ENCODE results near the gene KRTAP10-12.

The KRTAP10-12 gene

GRCh38 chr21:44712203-44713028, 15.4 kb downstream of the KRTAP10-12 start:
- no peak for DNase-seq (ENCODE audit: low read depth)

- no peak for DNase-seq (ENCODE audit: low read depth)
Observed at GRCh38 chr21:44713130-44713529, 16.2 kb downstream of the KRTAP10-12 start.

- no peak for DNase-seq (ENCODE audit: low read depth)
Observed at GRCh38 chr21:44713846-44714245, 16.9 kb downstream of the KRTAP10-12 start.

- DNase-seq (ENCODE audit: low read depth): no peak
Observed at GRCh38 chr21:44714905-44715304, 17.9 kb downstream of the KRTAP10-12 start.

GRCh38 chr21:44716984-44717383, 20.0 kb downstream of the KRTAP10-12 start:
- no peak for DNase-seq (ENCODE audit: low read depth)

GRCh38 chr21:44718093-44718492, 21.1 kb downstream of the KRTAP10-12 start:
- no peak for DNase-seq (ENCODE audit: low read depth)

GRCh38 chr21:44718571-44718970, 21.6 kb downstream of the KRTAP10-12 start:
- DNase-seq (ENCODE audit: low read depth): no peak

- DNase-seq (ENCODE audit: low read depth): no peak
Observed at GRCh38 chr21:44720170-44720569, 23.2 kb downstream of the KRTAP10-12 start.

GRCh38 chr21:44722731-44723130, 25.8 kb downstream of the KRTAP10-12 start:
- DNase-seq (ENCODE audit: low read depth): no peak

GRCh38 chr21:44723177-44724131, 26.5 kb downstream of the KRTAP10-12 start:
- DNase-seq (ENCODE audit: low read depth): no peak

GRCh38 chr21:44724196-44724595, 27.2 kb downstream of the KRTAP10-12 start:
- no peak for DNase-seq (ENCODE audit: low read depth)

GRCh38 chr21:44724926-44725325, 28.0 kb downstream of the KRTAP10-12 start:
- DNase-seq (ENCODE audit: low read depth): no peak

GRCh38 chr21:44726826-44727225, 29.9 kb downstream of the KRTAP10-12 start:
- DNase-seq (ENCODE audit: low read depth): no peak

GRCh38 chr21:44727321-44727720, 30.3 kb downstream of the KRTAP10-12 start:
- DNase-seq (ENCODE audit: low read depth): no peak

- no peak for DNase-seq (ENCODE audit: low read depth)
Observed at GRCh38 chr21:44727757-44728156, 30.8 kb downstream of the KRTAP10-12 start.

- DNase-seq (ENCODE audit: low read depth): no peak
Observed at GRCh38 chr21:44728716-44729115, 31.7 kb downstream of the KRTAP10-12 start.

GRCh38 chr21:44729336-44730027, 32.5 kb downstream of the KRTAP10-12 start:
- DNase-seq (ENCODE audit: low read depth): no peak

- DNase-seq (ENCODE audit: low read depth): no peak
Observed at GRCh38 chr21:44730028-44730395, 33.0 kb downstream of the KRTAP10-12 start.

- no peak for DNase-seq (ENCODE audit: low read depth)
Observed at GRCh38 chr21:44730951-44731579, 34.1 kb downstream of the KRTAP10-12 start.

GRCh38 chr21:44732263-44732662, 35.3 kb downstream of the KRTAP10-12 start:
- DNase-seq (ENCODE audit: low read depth): no peak

GRCh38 chr21:44732956-44733355, 36.0 kb downstream of the KRTAP10-12 start:
- DNase-seq (ENCODE audit: low read depth): no peak
